Activated naive CD4-positive, alpha-beta T cell treated with Interleukin-2 at 50 U/mL for 16 hours (primary cell): ENCODE data around the gene MRAP2.
"Not testable (repeated sequence)": the region's sequence is repeated elsewhere in the genome, so short reads cannot be mapped to it uniquely, and the experiment has no call there.

Experiments used
- DNase-seq: peaks from one replicate; pipeline ENCODE4 v3.0.0-alpha.2; 2020

The MRAP2 gene

DNA sequence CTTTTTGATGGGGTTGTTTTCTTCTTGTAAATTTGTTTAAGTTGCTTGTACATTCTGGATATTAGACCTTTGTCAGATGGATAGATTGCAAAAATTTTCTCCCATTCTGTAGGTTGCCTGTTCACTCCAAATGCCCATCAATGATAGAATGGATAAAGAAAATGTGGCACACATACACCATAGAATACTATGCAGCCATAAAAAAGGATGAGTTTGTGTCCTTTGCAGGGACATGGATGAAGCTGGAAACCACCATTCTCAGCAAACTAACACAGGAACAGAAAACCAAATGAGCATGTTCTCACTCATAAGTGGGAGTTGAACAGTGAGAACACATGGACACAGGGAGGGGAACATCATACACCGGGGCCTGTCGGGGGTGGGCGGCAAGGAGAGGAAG lies 1.6 kb upstream of the MRAP2 start:
- not testable (repeated sequence) for DNase-seq

DNA sequence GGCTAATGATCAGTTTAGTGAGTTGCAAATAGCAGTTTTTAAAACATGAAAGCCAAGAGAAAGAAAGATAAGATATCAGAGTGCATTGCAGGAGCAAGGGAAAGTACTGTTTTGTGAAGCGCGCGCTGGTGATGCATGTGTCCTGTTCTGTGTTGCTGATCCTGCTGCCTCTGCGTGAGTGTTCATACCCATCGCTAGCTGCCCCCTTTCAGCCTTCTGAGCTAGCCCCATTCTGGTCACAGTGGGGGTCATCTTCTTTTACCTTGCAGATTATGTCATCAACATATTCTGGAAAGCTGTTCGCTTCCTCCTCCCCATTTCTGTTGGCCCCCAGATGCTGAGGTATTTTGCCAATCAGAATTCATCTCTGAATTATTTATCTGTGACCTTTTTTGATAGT lies 1.9 kb downstream of the MRAP2 start:
- DNase-seq = no peak

DNA sequence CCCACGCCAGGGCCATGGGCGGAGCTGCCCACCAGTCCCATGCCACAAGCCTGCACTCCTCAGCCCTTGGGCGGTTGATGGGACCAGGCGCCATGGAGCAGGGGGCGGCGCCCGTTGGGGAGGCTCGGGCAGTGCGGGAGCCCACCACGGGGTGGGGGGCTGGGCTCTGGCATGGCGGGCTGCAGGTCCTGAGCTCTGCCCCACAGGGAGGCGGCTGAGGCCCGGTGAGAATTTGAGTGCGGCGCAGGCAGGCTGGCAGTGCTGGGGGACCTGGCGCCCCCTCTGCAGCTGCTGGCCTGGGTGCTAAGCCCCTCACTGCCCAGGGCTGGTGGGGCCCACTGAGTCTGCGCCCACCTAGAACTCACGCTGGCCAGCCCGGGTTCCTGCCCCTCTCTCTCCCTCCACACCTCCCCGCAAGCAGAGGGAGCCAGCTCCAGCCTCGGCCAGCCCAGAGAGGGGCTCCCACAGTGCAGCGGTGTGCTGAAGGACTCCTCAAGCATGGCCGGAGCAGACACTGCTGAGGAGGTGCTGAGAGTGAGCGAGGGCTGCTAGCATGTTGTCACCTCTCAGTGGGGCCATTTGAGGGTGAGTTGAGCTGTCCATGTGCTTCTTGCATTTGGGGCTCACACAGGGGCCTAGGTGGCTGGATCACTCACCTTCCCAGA lies 4.0 kb downstream of the MRAP2 start:
- DNase-seq = no peak

DNA sequence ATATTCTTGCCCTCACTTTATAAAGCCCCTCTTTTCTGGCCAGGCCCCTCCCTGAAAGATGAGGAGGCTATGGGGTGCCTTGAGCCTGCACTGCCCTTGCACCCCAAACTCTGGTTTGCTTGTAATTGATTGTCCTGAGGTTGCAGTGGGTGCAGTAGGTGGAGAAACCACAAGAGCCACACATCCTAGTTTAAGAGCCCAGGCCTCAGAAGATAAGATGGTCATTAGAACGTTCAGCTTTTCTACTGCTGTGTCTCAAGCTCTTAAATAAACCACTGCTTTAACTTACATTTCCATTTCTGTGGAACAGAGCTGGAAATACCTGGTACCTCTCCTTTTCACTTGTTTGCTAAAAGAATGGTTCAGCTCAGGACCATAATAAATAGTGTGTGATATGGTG lies 9.0 kb downstream of the MRAP2 start:
- no peak for DNase-seq

DNA sequence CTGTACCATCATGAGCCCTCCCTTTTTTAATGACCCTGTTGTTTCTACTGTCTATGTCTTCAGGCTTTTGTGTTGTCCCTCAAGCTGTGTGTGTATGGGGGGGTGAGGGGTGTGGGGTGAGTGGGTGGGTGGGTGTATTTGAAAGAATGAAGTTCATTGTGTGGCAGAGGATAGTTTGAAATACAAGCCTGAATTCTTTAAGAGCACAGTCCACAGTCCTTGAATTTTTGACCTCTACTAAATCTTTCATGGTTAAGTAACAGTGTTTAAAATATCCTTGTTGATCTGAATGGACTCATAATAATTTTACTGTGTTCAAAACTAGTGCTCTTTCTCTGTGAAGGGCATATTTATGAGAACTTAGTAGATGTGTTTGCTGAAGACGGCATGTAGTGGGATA lies 10.0 kb downstream of the MRAP2 start:
- no peak for DNase-seq

DNA sequence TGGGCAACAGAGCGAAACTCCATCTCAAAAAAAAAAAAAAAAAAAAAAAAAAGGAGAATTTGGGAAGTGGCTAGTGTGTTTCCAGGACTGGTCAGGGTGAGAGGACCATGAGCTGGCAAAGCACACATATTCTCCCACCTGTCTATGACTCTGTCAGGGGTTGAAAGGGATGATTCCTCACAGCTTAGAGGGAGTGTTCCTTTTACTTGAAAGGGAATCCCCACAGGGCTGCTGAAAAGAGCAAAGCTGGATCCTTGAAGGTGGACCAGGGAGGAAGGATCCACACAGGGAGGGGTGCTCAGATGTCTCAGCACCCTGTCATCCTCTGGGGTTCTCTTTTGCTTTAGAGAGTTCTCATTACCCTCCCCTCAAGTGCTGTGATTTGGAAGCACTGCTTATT lies 13.2 kb downstream of the MRAP2 start:
- DNase-seq = no peak

DNA sequence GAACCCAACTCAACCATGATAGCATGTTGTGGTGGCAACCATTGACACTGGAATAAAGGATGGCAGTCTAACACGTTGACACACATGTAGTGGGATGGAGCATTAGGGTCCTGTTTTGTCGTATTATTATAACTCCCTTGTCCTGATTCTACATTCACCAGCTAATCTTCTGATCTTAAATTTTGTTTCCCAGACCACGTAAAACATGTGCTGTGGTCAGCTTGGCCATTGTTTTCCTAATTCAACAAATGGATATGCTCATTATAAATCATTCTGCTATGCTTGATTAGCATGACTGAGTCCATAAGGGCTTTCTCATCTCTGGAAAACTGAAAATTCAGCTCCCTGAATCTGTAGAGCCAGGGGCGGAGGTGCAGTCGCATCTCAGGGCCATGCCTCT lies 15.0 kb downstream of the MRAP2 start:
- DNase-seq = no peak

DNA sequence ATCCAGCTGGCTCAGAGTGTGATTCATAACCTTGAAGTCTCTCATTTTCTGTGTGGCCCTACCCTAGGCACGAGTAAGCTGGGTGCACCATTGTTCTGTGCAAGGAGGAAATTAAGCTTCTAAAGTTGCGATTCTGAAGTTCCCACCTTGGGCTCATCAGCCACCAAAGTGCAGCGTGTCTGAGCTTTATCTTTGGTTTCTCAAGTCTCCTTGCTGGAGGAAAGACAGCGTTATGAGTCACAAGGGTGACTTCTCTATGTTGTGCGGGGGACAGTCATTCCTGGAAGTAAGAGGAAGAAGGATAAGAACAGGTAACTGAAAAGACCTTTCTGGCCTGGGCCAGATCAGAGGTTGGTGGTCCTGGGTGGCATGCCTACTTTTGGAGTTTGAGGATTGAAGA lies 16.8 kb downstream of the MRAP2 start:
- DNase-seq = no peak

DNA sequence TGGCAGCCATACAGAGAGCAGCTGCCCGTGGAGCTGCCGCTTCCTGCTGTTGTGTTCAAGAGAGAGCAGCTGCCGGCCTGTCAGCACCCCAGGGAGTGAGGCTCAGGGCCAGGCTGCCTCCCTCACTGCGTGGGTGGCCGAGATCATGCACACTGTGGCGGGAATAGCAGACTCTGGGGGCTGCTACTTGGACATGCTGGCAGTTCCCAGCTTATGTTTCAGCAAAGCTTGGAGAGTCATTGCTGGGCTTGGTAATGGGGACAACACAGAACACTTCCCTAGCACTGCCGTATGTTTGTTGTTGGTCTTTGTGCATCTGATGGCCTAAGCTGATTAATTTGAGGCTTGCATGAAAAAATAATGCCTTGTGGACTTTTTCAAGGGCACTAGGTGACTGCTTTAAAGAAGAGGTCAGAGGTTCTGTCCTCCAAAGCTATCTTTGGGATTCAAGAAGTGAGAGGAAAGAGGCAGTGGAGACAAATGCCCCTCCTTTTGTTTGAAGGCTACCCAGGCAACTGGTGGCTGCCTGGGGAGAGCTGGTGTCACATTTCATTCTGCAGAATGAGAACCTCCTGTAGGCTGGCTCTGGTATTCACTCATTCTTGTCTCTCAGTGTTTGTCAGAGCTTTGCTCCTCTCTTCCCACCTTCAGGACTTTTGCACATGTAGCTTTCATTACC lies 18.8 kb downstream of the MRAP2 start:
- no peak for DNase-seq

DNA sequence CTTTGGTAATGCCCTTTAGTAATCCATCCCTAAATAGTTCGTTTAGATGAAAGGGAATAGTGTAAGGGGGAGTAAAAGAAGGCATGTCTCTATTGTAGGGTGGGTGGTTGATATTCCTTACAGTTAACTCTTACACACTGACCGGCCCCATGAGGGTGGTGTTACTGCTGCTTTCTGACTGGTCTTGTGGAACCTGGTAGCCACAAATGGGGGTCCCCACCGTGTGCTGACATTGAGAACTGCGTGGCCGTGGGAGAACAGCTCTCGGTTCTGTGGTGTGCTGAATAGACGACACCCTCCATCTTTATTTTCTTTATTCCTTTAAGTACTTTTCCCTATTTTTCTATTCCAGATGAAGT lies 19.3 kb downstream of the MRAP2 start:
- DNase-seq = no peak

DNA sequence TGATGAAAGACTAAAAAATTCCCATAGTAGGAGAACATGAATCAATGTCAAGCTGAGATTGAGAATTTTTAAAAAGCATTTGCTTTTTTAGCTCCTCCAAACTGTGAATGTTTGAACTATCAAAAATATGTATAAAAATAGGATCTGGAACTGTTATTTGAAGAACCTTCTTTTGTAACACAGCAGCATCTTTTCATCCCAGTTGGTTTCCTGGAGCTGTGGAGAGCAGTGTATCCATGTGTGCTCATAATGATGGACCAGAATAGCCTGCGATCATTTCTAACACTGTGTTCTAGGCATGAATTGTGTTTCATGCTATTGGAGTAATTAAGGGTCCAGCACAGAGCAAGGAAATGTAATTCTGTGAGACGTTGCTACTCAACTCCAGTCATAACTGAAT lies 22.1 kb downstream of the MRAP2 start:
- no peak for DNase-seq

DNA sequence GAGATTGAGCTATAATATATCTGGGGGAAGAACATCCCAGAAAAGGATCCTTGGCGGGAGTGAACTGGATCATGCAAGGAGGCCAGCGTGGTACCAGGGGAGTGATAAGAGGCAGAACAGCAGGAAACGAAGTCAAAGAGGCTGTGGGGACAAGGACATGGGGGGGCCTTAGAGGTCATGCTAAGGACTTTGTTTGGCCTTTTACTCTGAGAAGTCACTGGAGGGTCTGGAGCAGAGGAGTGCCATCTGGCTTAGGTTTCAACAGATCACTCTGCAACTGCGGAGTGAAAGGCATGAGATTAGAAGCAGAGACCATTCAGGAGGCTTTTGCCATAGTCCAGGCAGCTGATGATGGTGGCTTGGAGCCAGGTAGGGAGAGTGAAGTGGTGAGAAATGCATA lies 24.3 kb downstream of the MRAP2 start:
- no peak for DNase-seq

DNA sequence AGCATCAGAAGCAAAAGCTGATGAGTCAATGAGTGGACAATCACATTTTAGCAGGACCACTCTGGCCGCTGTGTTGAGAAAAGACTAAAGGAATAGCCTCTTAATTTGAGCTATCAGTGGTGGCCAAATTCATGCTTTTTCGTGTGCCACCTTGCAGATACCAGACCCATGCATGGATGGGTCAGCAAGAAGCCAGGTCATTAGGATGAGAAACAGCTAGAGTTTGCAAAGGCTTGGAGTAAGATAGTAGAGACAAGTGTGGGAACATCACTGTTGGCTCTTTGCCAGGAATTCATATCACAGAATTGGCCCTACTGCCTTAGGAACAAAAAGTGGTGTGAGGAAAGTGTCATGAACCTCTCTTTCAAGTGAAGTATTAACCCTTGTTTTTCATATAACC lies 25.5 kb downstream of the MRAP2 start:
- DNase-seq = no peak

DNA sequence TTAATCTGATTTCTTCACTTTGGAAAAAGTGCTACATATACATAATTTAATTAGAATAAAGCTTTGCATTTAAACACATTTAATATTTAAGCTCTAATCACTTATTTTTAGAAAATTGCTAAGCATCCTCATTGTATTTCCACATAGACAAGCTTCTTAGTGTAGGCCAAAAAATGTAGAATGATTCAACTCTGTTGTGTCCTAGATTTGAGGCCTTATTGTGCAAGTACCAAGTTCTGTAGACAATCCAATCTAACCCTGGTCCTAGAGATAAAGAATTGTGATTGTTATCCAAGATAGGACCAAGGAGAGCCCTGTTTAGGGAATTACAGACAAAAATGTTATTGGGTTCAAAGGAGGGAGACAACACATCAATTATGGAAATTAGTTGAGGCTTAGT lies 27.6 kb downstream of the MRAP2 start:
- DNase-seq = no peak

DNA sequence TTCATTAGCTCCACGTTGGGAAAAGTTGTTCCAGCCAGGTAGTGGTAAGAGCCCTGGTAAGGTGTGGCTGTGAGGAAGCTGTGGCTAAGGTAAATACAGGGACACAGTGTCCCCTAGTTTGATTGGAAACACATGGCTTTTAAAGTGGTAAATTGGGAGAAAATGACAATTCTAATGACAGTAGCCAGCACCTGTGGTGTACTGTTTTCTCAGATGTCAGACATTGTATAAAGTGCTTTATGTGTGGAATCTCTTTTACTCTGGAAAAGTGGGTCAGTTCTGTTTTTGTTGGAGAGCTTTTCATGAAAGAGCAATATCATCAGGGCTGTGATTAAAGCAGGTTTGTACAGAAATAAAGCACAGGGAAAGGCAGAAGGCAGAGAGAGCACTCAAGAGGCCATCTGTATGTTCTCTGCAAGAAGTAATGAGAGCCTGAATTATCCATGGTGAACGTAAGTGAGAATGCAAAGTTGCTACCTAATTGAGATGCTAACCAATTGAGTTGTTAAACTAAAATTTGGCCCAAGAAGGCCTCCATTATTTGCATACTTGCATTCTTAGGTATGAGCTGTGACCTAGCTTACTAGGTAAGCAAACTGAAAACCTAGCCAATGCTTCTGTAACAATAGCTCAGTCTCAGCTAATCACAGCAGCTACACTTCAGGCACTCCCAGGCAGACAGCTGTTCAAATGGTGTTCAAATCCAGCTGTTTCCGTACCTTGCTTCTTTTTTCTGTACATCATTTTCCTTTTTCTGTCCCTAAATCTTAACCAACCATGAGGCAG lies 28.2 kb downstream of the MRAP2 start:
- no peak for DNase-seq

DNA sequence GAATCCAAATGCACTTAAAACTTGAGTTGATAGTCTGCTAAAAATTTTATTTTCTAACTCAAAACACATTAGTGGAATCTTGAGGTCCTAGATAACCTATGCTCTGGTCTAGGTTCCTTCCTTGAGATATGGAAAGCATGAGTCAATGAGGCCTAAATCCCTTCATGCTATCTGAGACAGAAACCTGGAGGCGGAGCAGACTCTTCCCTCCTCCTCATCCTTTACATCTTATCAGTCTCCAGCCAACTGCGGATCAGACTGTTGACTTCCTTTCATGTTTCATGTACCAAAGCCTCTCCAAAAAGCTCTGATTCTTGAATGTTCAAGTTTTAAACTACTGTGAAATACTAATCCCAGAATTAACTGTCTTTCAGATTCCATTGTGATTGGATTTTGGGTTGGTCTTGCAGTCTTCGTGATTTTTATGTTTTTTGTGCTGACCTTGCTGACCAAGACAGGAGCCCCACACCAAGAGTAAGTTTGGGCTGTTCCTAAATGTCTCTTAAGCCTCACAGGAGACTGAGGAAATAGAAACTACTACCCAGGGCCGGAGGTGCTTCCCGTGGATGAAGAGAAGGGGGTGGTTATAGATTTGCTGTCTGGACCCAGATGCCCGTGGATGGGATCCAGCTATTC lies 29.1 kb downstream of the MRAP2 start:
- DNase-seq = no peak

DNA sequence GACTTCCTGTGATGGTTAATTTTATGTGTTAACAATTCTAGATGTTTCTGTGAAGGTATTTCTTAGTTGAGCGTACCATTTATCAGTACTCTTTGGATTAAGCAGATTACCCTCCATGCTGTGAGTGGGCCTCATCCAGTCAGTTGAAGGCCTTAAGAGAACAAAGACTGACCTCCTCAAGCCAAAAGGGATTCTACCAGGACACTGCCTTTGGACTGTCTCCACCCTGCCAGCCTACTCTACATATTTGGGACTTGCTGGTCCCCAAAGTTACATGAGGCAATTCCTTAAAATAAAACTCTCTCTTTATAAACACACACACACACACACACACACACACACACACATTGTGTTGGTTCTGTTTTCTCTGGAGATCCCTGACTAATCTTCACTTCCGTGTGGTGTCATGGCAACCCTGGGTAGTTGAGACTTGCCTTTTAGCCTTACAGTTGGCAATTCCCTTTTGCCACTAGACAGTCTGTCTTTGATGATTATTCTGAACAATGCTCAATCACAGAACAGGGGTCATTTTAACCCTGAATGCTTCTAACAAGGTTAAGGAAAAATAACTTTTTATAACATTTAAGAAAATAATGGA lies 32.2 kb downstream of the MRAP2 start:
- DNase-seq = no peak

DNA sequence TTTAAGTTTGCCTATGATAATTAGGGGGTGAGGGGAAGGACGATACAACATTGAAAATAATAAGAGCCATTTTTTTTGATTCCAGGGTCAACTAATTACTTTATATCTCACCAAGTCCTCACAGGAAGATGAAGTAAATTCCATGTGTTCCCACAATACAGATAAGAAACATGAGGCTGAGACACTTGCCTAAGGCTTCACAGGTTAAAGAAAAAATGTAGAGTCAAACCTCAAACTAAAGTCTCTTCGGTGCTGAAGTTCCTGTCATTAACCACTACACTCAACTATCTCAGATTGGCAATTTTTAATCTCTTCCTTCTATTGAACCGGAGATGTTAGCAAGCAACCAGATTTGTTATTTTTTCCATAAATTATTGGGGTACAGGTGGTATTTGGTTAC lies 33.0 kb downstream of the MRAP2 start:
- DNase-seq = no peak

DNA sequence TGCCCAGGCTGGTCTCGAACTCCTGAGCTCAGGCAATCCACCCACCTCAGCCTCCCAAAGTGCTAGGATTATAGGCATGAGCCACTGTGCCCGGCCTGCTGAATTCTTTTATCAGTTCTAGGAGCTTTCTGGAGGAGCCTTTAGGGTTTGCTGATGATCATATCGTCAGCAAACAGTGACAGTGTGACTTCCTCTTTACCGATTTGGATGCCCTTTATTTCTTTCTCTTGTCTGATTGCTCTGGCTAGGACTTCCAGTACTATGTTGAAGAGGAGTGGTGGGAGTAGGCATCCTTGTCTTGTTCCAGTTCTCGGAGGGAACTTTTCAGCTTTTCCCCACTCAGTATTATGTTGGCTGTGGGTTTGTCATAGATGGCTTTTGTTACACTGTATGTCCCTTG lies 35.3 kb downstream of the MRAP2 start:
- DNase-seq = not testable (repeated sequence)

DNA sequence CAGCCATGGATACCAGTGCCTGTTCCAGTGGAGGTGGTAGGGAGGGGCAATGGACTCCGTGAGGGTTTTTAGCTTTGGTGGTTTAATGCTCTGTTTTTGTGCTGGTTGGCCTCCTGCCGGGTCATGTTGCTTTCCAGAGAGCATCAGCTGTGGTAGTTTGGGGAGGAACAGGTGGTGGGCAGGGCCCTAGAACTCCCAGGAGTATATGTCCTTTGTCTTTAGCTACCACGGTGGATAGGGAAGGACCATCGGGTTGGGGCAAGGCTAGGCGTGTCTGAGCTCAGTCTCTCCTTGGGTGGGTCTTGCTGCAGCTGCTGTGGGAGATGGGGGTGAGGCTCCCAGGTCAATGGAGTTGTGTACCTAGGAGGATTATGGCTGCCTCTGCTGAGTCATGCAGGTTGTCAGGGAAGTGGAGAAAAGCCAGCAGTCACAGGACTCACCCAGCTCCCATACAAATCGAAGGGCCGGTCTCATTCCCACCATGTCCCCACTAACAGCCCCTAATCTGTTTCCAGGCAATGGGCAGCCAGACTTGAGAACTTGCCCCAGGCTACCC lies 38.9 kb downstream of the MRAP2 start:
- DNase-seq = no peak

DNA sequence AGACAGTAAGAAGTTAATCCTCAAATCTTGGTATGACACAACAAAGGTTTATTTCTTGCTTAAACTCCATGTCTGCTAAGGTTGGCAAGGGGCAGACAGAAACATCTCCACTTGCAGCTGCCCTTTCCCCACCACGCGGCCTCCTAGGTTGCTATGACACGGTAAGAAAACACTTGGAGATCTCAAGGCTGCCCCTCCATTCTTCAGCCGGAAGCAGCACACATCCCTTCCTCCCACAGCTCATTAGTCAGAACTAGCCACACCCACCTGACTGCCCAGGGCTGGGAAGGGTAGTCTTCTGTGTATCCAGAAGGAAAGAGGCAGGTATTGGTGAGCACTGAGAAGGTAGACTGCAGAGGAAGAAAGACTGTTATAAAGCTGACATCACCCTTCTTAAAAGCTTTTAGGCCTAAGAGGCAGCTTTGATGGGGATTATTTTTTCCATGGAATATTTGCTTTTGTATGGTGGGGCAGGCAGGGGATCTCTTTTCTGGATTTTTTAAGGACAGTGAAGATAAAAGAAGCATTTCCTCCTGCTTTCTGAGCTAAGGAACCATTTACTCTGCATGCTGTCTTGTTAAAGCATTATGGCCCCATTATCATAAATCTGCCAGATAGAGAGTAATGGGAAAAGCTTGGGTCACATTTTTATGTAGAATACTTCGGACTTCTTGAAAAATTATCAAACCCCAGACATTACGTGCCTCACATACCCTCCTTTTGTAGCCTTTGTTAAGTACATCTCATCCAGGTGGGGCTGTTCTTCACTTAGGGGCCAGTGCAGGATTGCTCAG lies 41.6 kb downstream of the MRAP2 start:
- DNase-seq = no peak

DNA sequence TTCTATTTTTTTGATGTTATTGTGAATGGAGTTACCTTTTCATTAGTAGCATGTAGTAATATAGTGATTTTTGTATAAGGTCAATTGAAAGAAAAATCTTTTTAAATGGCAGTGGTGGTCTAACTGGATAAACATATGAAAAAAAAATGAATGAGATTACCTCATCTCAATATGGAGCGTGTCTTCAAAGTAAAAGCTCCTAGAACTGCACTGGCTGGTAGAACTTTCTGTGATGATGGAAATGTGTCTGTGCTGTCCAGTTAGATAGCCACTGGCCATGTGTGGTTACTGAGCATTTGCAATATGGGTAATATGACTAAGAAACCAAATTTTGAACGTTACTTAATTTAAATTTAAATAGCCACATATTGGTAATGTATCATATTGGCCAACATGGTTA lies 44.1 kb downstream of the MRAP2 start:
- no peak for DNase-seq
